SKM-1 (cell line): ENCODE results near the gene SHMT1.
"Not testable (repeated sequence)": the region's sequence is repeated elsewhere in the genome, so short reads cannot be mapped to it uniquely, and the experiment has no call there.

ENCODE experiments used
- DNase-seq: peaks from one replicate; lab custom pipeline; 2025; ENCODE audit not compliant: unreplicated experiment; lab: John Stamatoyannopoulos, UW

The SHMT1 gene

DNA sequence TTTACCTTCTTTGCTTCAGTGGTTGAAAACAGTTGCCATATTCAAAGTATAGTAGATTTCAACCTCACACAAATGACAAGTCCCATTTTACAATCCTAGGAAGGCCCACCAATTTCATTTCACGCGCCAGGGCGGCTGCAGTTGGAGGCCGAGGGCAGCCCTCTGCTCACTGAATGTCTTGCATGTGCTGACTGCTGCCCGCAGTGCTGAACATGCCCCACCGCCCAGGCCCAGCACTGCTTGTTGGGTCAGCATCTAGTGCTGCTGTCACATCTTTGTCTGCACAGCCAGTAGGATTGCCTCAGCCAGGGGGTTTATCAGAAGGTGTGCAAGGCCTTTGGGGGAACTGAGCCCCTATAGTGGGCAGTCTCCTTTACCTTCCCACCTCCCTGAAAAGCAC, 36.8 kb downstream of the SHMT1 start:
- no peak for DNase-seq

GRCh38 chr17:18326039-18326438, 37.3 kb downstream of the SHMT1 start:
- no peak for DNase-seq

GRCh38 chr17:18324140-18325050, 39.0 kb downstream of the SHMT1 start:
- DNase-seq: no peak

DNA sequence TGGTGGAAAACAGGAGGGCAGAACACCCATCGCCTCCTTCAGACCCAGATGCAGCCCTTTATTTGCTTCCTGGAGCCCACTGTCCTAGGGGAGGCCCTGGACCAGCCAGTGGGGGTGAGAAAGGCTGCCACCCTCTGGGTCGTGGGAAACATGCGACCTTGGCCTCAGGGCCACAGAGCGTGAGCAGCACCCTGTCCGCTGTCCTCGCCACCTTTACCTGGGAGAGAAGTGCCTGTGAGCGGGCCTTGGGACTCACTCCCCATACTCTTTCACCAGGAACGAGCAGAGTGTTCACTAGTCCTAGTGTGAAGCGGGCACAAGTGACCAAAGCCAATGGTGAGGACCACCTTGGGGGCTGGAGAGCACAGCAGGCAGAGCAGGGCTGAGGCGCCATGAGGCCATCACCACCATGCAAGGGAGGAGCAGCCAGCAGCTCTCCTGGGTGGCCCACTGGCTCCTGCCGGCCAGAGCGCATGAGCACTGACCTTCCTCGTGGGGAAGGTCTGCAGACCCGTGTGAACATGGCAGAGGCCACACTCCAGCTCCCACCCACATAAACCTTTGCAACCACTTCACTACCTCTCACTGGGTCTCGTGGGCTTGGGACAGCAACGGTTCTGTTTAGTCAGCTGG, 39.7 kb downstream of the SHMT1 start:
- no peak for DNase-seq

DNA sequence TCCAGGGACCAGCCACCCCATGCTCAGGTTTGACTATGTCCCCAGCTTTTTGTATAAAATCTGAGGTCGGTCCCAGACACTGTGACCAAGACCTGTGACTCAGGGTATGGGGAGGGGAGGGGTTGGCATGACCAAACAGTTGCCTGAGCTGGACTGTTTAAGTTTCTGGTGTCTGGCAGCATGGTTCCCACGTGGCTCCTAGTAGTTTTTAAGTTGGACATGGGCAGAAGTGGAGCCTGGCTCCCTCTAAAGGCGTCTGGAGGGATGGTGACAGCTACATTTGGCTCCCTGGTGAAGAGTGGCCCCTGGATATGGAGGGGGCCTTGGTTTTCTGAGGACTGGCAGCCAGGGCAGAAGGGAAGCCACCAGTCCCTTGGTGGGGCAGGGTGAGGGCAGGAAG, 40.3 kb downstream of the SHMT1 start:
- DNase-seq: no peak

GRCh38 chr17:18322522-18322921, 40.8 kb downstream of the SHMT1 start:
- no peak for DNase-seq

- DNase-seq: no peak
Measured at GRCh38 chr17:18321309-18321708, 42.0 kb downstream of the SHMT1 start.

GRCh38 chr17:18320301-18320700, 43.0 kb downstream of the SHMT1 start:
- DNase-seq: no peak

GRCh38 chr17:18319604-18320256, 43.6 kb downstream of the SHMT1 start:
- DNase-seq: no peak

DNA sequence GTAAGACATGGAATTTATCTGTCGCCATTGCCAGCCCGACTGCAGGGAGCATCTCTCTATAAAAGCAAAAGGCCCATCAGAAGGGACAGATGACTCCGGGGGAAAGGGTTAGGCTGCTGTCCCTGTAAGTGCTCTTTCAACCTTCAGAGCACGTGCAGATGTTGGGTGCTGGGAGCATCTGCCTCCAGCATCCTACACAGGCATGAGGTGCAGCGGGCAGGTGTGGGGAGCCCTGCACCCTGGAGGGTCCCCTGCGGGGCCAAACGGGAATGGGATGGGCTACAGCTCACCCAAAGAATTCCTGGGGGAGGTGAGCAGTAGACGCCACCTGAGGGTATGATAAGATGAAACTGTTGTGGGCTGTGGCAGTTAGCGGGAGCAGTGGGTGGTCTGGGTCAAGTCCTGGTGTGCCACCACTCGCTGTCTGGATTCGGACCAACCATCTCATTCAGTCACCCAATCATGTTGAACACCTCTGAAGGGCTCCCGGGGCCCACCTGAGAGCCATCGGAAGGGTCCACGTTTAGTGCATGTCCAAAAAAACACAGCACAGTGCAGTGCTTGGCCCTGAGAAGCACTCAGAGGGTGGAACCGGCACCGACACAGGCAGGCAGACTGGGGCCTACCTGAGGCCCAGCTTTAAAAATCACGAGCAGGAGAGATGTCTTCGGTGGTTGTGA, 44.4 kb downstream of the SHMT1 start:
- no peak for DNase-seq

GRCh38 chr17:18318117-18318516, 45.2 kb downstream of the SHMT1 start:
- DNase-seq: no peak

GRCh38 chr17:18315961-18316360, 47.4 kb downstream of the SHMT1 start:
- no peak for DNase-seq

DNA sequence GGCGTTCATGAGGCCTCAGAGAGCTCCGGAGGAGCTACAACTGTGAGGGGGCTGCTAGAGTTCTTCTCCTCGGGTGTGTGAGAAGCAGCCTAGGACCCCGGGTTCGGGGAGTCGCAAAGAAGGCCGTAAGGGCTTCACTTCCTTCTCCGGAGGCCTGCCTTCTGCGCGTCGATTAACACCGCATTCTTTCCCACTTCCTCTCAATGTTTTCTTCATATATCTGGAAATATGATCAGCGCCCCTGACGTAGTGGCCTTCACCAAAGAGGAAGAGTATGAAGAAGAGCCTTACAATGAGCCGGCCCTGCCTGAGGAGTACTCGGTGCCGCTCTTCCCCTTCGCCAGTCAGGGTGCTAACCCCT, 47.8 kb downstream of the SHMT1 start:
- DNase-seq: no peak

DNA sequence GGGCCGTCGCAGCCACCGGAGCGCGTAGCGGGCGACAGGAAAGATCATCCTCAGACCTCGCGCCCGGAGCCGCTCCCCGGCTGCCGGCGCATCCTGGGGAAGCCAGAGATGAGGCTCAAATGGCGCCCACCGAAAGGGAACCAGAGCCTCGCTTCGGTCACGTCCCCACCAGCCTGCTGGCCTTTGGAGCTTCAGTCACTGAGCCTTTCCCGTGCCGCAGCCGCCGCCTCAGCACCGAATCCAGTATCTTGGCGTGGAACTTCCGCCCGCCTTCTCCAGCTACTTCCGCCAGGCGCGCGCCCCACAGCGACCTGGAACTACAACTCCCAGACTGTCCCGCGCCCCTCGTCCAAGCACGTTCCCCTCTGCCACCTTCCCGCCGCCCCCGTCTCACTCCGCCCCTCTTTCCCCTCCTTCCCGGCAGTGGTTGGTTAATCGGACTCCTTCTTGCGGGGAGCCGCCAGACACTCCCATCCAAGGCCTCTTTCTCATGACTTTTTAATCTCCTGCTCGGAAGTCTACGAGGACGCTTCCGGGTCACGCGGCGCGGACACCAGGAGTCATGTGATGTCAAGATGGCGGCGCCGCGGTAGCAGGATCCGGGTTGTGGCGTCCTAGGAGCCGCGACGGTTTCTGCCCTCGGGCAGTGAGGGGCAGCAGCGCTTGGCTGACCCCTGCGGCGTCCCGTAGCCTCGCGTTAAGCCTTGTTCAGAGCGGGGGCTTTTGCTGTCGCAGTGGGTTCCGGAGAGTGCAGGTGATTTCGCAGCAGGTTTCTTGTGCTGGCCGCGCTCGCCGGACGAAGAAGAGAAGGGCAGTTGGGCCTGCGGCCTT, 48.4 kb downstream of the SHMT1 start, which contains the start of the genes SMCR8 and TOP3A:
SMCR8 (plus strand) TSS at position 563 of the 831 bp plus-strand sequence. CDS start 497 bp downstream, outside the sequence.
TOP3A (minus strand) TSS at position 264 of the 831 bp plus-strand sequence; CDS start at position 48, 216 bp downstream.
- peak; percentile 96 for DNase-seq

DNA sequence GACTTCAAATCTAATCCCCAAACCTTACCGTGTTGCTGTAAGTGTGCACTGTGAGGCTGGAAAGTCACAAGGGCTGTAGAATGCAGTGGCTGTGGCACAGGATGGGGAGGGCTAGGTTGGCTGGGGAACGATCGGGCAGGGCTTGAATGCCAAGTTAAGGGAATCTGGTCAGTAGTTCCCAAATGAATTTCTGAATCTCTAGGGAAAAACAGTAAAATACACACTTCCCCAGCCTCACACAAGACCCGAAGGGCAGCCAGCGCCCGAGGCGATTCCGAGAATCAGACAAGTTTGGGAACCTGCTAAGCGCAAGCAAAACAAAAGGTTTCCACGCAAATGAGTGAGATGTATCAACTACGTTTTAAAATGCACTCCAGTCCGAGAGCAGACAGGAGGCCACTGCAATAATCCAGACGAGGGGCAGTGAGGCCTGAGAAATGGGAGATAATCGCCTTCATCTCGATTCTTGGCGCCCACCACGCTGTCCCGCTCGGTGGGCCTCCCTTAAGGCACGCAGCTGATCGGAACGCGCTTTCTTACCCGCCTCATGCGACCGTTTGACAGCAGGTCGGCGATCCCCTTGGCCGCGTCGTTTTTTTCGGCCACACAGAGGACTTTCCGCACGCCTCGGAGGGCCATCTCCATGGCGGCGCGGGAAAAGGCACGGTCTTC, 49.2 kb downstream of the SHMT1 start:
- no peak for DNase-seq

DNA sequence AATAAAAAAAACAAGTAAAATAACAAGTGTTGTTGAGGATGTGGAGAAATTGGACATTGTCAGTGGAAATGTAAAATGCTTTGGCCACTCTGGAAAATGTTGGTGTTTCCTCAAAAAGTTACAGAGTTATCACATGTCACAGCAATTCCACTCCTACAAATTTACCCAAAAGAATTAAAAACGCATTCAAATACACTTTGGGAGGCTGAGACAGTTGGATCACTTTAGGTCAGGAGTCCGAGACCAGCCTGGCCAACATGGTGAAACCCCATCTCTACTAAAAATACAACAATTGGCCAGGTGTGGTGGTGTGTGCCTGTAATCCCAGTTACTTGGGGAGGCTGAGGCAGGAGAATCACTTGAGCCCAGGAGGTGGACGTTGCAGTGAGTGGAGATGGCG, 54.1 kb downstream of the SHMT1 start:
- DNase-seq: no peak

DNA sequence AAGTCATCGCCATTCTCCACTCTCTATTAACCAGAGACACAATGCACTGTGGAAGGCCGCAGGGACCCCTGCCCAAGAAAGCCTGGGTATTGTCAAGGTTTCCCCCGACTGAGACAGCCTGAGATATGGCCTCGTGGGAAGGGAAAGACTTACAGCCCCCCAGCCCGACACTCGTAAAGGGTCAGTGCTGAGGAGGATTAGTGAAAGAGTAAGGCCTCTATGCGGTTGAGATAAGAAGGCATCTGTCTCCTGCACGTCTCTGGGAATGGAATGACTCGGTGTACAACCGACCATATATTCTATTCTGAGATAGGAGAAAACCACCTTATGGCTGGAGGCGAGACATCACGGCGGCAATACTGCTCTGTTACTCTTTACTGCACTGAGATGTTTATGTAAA, 60.1 kb downstream of the SHMT1 start:
- DNase-seq: not testable (repeated sequence)

DNA sequence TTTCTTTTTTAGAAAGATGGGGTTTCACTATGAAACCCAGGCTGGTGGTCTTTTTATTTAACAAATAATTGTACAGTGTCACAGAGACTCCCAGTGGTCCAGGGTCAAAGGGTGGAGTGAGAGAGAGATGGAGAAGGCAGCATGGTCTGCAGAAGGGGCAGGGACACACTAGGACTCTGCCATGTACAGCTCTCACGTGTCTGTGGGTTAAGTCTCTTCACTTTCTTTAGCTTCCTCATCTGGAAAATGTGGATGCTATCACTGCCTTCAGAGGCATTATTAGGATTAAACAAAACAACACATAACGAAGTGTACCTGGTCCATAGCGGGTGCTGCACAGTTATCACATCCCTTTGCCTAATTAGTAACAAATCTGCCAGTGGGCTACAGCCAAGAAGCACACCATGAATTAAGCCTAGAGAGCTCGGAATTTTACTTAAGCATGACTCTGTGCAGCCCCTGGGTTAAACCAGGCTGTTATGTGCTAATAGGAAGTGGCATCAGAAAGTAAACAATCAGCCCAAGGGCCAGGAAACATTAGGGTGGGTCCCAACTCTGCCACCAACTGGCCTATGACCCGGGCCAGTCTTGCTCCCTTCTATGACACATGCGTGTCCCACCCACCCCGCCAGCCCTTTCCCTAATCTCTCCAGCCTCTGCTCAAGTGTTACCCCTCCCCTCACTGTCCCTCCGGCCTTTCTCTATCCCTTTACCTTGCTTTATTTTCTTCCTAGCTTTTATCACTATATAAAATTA, 62.4 kb downstream of the SHMT1 start:
- no peak for DNase-seq

DNA sequence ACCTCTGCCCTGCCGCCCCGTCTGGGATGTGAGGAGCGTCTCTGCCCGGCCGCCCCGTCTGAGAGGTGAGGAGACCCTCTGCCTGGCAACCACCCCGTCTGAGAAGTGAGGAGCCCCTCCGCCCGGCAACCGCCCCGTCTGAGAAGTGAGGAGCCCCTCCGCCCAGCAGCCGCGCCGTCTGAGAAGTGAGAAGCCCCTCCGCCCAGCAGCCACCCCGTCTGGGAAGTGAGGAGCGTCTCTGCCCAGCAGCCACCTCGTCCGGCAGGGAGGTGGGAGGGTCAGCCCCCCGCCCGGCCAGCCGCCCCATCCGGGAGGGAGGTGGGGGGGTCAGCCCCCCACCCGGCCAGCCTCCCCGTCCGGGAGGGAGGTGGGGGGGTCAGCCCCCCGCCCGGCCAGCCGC, 65.3 kb downstream of the SHMT1 start:
- DNase-seq: not testable (repeated sequence)
